Ishikawa (cell line): ENCODE measurements around the gene C1orf21.

Experiments
- CEBPB ChIP-seq: IDR thresholded peaks from 2 replicates; pipeline ENCODE4 v1.6.1; 2012
- CREB1 ChIP-seq: IDR thresholded peaks from 2 replicates; pipeline ENCODE4 v1.6.1; 2012; ENCODE audit warnings: low read depth
- EGR1 ChIP-seq: IDR thresholded peaks from 2 replicates; pipeline ENCODE4 v1.6.1; 2012
- EP300 ChIP-seq: IDR thresholded peaks from 2 replicates; pipeline ENCODE4 v1.6.1; 2012; ENCODE audit warnings: borderline replicate concordance
- FOXM1 ChIP-seq: IDR thresholded peaks from 2 replicates; pipeline ENCODE4 v1.6.1; 2012; ENCODE audit warnings: low read depth, borderline replicate concordance
- NFIC ChIP-seq: IDR thresholded peaks from 2 replicates; pipeline ENCODE4 v1.6.1; 2012
- RAD21 ChIP-seq: IDR thresholded peaks from 2 replicates; pipeline ENCODE4 v1.6.1; 2012; ENCODE audit warnings: low read depth
- TAF1 ChIP-seq: IDR thresholded peaks from 2 replicates; pipeline ENCODE4 v1.6.1; 2012; ENCODE audit warnings: low read depth, mild to moderate bottlenecking
- TCF12 ChIP-seq: IDR thresholded peaks from 2 replicates; pipeline ENCODE4 v1.6.1; 2012; ENCODE audit warnings: low read depth
- TEAD4 ChIP-seq: IDR thresholded peaks from 2 replicates; pipeline ENCODE4 v1.6.1; 2012
- YY1 ChIP-seq: IDR thresholded peaks from 2 replicates; pipeline ENCODE4 v1.6.1; 2012; ENCODE audit warnings: low read depth
- ZBTB7A ChIP-seq: IDR thresholded peaks from 2 replicates; pipeline ENCODE4 v1.6.1; 2012; ENCODE audit warnings: low read depth
- TF ChIP-seq, protein P1 (sequence below): IDR thresholded peaks from 2 replicates; pipeline ENCODE4 v1.6.1; 2012; ENCODE audit warnings: low read depth, mild to moderate bottlenecking
- TF ChIP-seq, protein P2 (sequence below): IDR thresholded peaks from 2 replicates; pipeline ENCODE4 v1.6.1; 2012
- TF ChIP-seq, protein P3 (sequence below): IDR thresholded peaks from 2 replicates; pipeline ENCODE4 v1.6.1; 2012

Gene C1orf21

DNA sequence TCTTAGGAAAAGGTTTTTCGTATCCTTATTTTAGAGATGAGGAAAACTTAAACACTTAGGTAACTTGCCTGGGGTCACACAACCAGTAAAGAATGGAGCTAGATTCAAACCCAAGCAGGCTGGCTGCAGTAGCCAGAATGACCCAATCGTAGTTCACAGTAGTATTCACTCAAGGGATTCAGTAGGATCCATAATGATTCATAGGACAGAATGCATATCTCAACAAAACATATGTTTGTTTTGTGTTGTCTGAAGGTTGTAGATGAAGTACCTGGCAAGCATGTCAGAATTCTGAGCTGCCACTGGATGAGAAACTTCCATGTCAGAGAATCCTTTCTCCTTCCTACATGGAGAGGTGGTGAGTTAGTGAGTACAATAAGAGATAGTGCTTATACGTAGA lies 155.5 kb downstream of the C1orf21 start:
- TF ChIP-seq TCF12 (no peak), FOXM1 (no peak), TAF1 (no peak), CREB1 (no peak), YY1 (no peak), EP300 (no peak), TEAD4 (no peak)
- TF ChIP-seq, protein P1, sequence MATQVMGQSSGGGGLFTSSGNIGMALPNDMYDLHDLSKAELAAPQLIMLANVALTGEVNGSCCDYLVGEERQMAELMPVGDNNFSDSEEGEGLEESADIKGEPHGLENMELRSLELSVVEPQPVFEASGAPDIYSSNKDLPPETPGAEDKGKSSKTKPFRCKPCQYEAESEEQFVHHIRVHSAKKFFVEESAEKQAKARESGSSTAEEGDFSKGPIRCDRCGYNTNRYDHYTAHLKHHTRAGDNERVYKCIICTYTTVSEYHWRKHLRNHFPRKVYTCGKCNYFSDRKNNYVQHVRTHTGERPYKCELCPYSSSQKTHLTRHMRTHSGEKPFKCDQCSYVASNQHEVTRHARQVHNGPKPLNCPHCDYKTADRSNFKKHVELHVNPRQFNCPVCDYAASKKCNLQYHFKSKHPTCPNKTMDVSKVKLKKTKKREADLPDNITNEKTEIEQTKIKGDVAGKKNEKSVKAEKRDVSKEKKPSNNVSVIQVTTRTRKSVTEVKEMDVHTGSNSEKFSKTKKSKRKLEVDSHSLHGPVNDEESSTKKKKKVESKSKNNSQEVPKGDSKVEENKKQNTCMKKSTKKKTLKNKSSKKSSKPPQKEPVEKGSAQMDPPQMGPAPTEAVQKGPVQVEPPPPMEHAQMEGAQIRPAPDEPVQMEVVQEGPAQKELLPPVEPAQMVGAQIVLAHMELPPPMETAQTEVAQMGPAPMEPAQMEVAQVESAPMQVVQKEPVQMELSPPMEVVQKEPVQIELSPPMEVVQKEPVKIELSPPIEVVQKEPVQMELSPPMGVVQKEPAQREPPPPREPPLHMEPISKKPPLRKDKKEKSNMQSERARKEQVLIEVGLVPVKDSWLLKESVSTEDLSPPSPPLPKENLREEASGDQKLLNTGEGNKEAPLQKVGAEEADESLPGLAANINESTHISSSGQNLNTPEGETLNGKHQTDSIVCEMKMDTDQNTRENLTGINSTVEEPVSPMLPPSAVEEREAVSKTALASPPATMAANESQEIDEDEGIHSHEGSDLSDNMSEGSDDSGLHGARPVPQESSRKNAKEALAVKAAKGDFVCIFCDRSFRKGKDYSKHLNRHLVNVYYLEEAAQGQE, result no peak

DNA sequence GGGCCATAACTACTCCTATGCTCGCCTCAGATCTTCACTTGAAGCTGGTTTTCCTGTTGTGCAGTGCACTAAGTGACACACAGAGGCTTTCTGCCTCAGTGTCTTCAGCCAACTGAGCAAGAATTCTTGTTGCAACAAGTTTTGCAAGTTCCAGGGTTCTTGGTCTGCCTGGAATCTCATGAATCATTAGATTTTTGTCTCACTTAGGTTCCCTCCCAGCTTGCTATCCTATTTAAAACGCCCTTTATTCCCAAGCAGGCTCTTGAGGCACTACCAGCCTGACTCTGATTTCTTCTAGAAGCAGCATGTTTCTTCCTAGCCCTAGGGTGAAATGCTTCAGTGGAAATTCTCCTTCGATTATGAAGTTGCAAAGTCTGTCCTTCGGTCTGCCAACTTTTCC lies 158.8 kb downstream of the C1orf21 start:
- TF ChIP-seq CEBPB (no peak), ZBTB7A (no peak), TEAD4 (no peak), EGR1 (no peak), NFIC (no peak), FOXM1 (no peak), RAD21 (no peak), TCF12 (no peak), EP300 (no peak), YY1 (no peak), TAF1 (no peak), CREB1 (no peak)
- TF ChIP-seq, protein P2, sequence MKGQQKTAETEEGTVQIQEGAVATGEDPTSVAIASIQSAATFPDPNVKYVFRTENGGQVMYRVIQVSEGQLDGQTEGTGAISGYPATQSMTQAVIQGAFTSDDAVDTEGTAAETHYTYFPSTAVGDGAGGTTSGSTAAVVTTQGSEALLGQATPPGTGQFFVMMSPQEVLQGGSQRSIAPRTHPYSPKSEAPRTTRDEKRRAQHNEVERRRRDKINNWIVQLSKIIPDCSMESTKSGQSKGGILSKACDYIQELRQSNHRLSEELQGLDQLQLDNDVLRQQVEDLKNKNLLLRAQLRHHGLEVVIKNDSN, result no peak
- TF ChIP-seq, protein P3, sequence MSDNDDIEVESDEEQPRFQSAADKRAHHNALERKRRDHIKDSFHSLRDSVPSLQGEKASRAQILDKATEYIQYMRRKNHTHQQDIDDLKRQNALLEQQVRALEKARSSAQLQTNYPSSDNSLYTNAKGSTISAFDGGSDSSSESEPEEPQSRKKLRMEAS, result no peak
- TF ChIP-seq, protein P1, result no peak

DNA sequence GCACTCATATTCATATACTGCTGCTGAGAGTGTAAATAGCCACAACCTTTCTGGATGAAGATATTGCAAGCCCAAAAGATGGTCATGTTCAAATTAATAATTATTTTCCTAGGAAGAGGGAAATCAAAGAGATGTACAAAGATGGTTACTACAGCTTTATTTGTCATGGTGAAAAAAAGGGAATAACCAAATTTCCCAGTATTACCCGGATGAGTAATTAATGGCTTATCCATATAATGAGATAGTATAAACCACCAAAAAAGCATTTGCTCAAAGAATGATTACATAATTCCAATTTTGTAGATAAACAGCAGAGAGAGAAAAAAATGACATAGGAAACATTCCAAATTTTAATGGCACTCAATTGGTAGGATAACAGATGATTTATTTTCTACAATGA lies 165.6 kb downstream of the C1orf21 start:
- TF ChIP-seq, protein P2, result no peak
- TF ChIP-seq FOXM1 (no peak), TCF12 (no peak), CEBPB (no peak), TEAD4 (no peak), NFIC (no peak), EGR1 (no peak), TAF1 (no peak), RAD21 (no peak), YY1 (no peak)
- TF ChIP-seq, protein P1, result no peak

DNA sequence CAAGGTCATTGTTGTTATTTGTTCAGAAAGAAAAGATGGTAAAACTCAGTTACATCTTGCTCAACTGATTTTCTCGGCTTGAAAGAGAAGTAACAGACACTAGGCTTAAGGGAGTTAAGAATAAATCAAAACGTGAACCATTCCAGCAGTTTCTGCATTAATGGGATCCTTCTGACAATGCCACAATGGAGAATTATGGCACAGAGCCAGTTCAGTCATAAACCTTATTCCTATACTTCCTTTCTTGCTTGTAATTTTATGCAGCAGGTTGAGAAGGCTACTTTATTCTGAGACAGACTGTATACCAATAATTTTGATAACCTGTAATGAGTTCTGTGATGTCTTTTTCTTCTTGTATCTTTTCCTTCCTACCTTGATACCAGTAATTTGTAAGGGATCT lies 167.0 kb downstream of the C1orf21 start:
- TF ChIP-seq TEAD4, result no peak
- no peak for TF ChIP-seq YY1
- TF ChIP-seq CREB1, result no peak
- TF ChIP-seq, protein P1, result no peak
- TF ChIP-seq RAD21, result no peak
- TF ChIP-seq EGR1, result no peak
- TF ChIP-seq FOXM1, result no peak
- no peak for TF ChIP-seq CEBPB
- TF ChIP-seq EP300, result no peak
- no peak for TF ChIP-seq TCF12
- TF ChIP-seq, protein P3, result no peak
- no peak for TF ChIP-seq NFIC
- TF ChIP-seq, protein P2, result no peak
- no peak for TF ChIP-seq TAF1
- TF ChIP-seq ZBTB7A, result no peak
